Measurements from ENCODE around the gene LARP4B.

LARP4B gene

DNA sequence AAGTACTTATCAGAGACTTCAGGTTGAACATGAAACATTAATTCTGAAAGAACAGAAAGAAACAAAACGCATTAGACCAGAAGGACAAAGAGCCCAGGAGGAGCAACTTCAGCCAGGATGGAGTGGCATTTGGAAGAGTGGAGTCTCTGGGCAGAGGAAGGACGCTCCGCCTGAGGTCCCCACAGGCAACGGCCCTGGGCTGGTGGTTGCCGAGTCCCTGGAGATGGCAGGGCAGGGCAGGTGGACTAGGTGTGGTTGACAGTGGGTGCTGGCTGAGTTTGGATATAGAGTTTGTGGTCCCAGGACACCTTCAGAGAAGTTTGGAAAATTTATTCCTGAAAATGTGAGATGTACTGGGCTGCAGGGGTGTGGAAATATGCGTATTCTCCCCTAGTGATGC lies 27.4 kb upstream of the LARP4B start:
- Histone ChIP-seq H4K20me1 (no peaks in the 10 kb centered on the region), H3K4me1 (peaks cover 8% of the 10 kb centered on the region), H3K9ac (no peak overlapping the region), H3K36me3 (no peaks in the 10 kb centered on the region), H3K27ac (no peak overlapping the region), H3K4me3 (no peak overlapping the region), H3K9me3 (no peaks in the 10 kb centered on the region), H3K4me2 (no peak overlapping the region), H3K27me3 (no peaks in the 10 kb centered on the region)
- no peak for TF ChIP-seq Cebpa-rat (IDR thresholded peaks at IDR 0.05)

DNA sequence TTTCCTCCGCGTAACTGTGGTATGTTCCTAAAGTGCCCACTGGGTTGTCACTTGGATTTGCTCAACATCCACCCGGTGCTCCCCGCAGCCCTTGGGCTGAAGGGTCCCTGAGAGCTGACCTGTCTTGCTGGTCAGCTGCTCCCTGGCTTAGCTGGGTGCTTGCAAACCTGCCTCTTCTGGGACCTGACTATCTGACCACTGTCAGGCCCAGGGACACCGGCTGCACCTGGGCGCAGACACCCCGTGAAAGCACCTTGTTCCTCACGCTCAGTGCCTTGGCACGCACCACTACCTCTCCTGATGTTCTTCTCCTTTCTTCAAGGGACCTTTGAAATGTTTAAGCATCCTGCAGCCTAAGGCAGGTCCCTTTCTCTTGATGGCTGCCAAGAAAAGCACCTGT lies 26.6 kb upstream of the LARP4B start:
- no peak for TF ChIP-seq Cebpa-rat (IDR thresholded peaks at IDR 0.05)
- Histone ChIP-seq H3K9me3 (no peaks in the 10 kb centered on the region), H3K36me3 (no peaks in the 10 kb centered on the region), H3K27ac (no peak overlapping the region), H3K9ac (no peak overlapping the region), H3K4me2 (no peak overlapping the region), H3K4me1 (peaks cover 8% of the 10 kb centered on the region), H3K4me3 (no peak overlapping the region), H3K27me3 (no peaks in the 10 kb centered on the region), H4K20me1 (no peaks in the 10 kb centered on the region)

DNA sequence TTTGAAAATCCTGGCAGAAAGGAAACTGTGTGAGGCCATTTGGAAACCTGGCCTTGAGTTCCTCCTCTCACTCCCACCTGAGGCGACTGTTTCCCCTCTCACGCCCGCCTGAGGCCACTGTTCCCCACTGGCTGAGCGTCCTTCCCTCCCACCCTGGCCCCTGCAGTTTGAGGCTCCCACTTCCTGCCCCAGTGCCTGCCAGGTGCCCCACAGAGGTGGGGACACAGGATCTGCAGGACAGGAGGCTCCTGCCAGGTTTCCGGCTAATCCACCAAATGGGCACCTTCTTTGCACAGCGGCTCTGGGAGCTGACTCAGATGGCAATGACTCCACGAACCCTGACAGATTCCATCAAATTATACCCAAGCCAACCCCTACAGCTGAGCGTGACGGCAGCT lies 24.3 kb upstream of the LARP4B start:
- Histone ChIP-seq H4K20me1 (no peaks in the 10 kb centered on the region), H3K4me3 (no peak overlapping the region), H3K4me1 (peaks cover 8% of the 10 kb centered on the region), H3K27me3 (no peaks in the 10 kb centered on the region), H3K36me3 (no peaks in the 10 kb centered on the region), H3K4me2 (no peak overlapping the region), H3K9me3 (no peaks in the 10 kb centered on the region), H3K27ac (no peak overlapping the region), H3K9ac (no peak overlapping the region)
- no peak for TF ChIP-seq Cebpa-rat (IDR thresholded peaks at IDR 0.05)

DNA sequence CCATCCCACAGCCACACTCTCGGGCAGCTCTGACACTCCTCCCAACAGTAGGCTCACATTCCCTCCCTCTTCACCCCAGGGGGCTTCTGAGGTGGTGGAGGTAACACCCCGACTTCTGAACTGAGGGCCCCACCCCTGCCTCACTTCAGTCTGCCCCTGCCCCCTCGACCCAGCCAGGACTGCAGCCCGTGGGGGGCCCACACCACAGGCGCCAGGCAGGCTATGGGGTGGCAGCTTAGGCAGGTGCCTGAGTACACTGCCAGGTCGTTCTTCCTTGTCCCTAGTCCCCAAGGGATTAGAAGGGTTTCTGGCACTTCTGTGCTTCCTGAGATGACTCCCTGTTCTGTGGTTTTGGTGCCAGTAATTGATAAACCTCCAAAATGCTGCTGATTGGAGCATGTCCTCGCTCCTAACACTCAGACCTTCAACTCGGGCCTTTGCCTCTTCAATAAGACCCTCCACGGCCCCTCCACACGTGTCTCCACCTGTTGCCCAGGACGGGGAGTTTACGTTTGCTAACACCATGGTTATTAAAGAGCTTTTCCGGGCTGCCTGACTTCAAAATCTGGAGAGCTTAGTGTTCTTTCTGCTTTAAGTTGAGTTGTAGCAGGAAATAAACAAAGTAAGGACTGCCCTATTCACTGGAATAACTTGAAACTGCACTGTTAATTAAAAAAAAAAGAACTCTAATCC lies 23.8 kb upstream of the LARP4B start:
- no peak for TF ChIP-seq Cebpa-rat (IDR thresholded peaks at IDR 0.05)
- Histone ChIP-seq H3K4me3 (no peak overlapping the region), H3K27ac (no peak overlapping the region), H3K36me3 (no peaks in the 10 kb centered on the region), H3K9ac (0 out of 2 replicates have a peak overlapping the region, but pooled peaks have one; percentile 19), H3K4me1 (peaks cover 8% of the 10 kb centered on the region), H4K20me1 (no peaks in the 10 kb centered on the region), H3K27me3 (no peaks in the 10 kb centered on the region), H3K9me3 (no peaks in the 10 kb centered on the region), H3K4me2 (peak overlapping the region; percentile 57)

DNA sequence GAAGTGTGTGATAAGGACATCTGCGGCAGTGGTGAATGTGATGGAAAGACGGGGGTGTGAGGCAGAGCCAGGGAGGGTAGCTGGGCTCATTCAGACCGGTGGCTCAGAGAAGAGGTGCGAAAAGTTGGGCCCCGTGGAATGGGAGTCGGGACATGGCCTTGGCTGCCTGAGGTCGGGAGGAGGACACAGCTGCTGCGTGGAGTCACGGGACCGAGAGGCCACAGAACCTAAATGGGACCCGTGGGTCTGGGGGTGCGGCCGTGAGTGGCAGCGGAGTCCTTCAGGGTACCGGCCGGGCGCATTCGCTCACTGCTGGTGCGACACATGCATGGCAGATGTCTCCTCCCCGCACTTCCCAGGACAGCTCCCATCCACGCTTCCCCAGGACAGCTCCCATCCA lies 22.9 kb upstream of the LARP4B start:
- no peaks in the 10 kb centered on the region for H3K36me3 ChIP-seq
- H3K27ac ChIP-seq = no peak overlapping the region
- TF ChIP-seq Cebpa-rat (IDR thresholded peaks at IDR 0.05) = no peak

DNA sequence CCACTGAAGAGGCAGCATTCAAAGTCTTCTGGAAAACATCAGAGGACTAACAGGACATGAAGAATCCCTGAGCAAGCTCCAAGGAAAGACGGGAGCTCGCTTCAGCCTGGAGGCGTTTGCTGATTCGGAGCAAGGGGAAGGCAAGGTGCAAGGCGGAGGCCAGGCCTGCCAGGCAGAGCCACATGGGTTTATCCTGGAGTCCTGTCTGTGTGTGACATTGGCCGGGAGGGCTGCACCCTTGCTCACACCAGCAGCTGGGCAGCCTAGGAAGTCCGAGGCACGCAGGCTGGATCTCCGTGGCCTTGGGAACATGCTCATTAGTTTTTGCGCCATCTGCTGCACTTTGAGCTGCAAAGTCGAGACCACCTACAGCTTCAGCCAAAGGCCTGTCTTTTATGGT lies 22.3 kb upstream of the LARP4B start:
- H3K4me3 ChIP-seq = no peak overlapping the region
- H3K9ac ChIP-seq = no peak overlapping the region
- no peaks in the 10 kb centered on the region for H4K20me1 ChIP-seq
- H3K36me3 ChIP-seq = no peaks in the 10 kb centered on the region
- no peaks in the 10 kb centered on the region for H3K27me3 ChIP-seq
- H3K4me1 ChIP-seq = peaks cover 15% of the 10 kb centered on the region
- TF ChIP-seq Cebpa-rat (IDR thresholded peaks at IDR 0.05) = no peak
- H3K4me2 ChIP-seq = no peak overlapping the region
- H3K27ac ChIP-seq = no peak overlapping the region
- no peaks in the 10 kb centered on the region for H3K9me3 ChIP-seq

More for the DNA sequence above, 22.9 kb upstream of the LARP4B start:
- Histone ChIP-seq H3K4me2 (no peak overlapping the region), H3K27me3 (no peaks in the 10 kb centered on the region), H3K4me1 (peaks cover 13% of the 10 kb centered on the region), H3K9me3 (no peaks in the 10 kb centered on the region), H3K4me3 (no peak overlapping the region), H3K9ac (no peak overlapping the region), H4K20me1 (no peaks in the 10 kb centered on the region)

DNA sequence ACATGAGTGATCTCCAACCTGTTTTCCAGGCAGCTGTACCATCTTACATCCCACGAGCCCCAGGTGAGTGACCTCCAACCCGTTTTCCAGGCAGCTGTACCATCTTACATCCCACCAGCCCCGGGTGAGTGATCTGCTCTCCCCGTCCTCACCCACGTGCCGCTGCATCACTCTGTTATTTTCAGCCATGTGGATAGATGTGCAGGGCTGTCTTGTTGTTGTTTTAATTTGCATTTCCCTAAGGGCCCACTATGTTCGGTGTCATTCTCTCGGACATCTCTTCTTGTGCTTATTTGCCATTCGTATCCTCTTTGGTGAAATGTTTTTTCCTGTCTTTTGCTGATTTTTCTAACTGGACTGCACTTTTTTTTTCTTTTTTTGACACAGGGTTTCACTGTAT lies 17.9 kb upstream of the LARP4B start:
- H3K9me3 ChIP-seq = no peaks in the 10 kb centered on the region
- no peak for TF ChIP-seq Cebpa-rat (IDR thresholded peaks at IDR 0.05)
- H3K9ac ChIP-seq = no peak overlapping the region
- H3K27me3 ChIP-seq = no peaks in the 10 kb centered on the region
- H3K4me3 ChIP-seq = no peak overlapping the region
- no peaks in the 10 kb centered on the region for H4K20me1 ChIP-seq
- H3K4me2 ChIP-seq = no peak overlapping the region
- H3K36me3 ChIP-seq = no peaks in the 10 kb centered on the region
- H3K4me1 ChIP-seq = peaks cover 10% of the 10 kb centered on the region
- H3K27ac ChIP-seq = no peak overlapping the region

DNA sequence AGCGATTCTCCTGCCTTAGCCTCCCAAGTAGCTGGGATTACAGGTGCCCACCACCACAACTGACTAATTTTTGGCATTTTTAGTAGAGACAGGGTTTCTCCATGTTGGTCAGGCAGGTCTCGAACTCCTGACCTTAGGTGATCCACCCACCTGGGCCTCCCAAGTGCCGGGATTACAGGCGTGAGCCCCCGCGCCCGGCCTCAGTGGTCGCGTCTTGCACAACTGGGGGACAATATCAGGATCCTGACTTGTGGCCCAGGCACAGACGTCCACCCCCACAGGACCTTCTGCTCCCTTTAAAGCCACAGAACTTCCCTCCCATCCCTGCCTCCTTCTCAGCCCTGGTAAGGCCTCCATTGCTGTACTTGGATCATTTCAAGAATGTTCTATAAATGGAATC lies 16.8 kb upstream of the LARP4B start:
- H3K9me3 ChIP-seq = no peaks in the 10 kb centered on the region
- TF ChIP-seq Cebpa-rat (IDR thresholded peaks at IDR 0.05) = no peak
- H3K27ac ChIP-seq = no peak overlapping the region
- H3K4me3 ChIP-seq = no peak overlapping the region
- no peaks in the 10 kb centered on the region for H4K20me1 ChIP-seq
- peaks cover 21% of the 10 kb centered on the region for H3K4me1 ChIP-seq
- no peak overlapping the region for H3K4me2 ChIP-seq
- H3K27me3 ChIP-seq = no peaks in the 10 kb centered on the region
- H3K36me3 ChIP-seq = no peaks in the 10 kb centered on the region
- H3K9ac ChIP-seq = no peak overlapping the region

DNA sequence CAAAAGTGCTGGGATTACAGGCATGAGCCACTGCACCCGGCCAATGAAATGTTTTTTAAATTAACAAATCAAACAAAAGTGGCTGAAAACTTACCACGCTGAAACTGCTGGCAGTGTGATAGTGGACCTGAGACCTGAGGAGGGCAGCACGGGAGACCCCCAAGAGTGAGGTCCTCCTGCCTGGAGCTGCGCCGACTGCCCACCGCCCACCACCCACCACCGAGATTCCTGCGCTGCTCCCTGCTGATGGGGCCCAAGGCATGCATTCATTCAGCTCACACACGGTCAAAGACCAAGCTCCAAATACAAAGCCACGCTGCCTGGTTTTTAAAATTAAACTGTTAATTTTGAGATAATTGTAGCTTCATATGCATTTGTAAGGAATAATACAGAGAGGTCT lies 16.4 kb upstream of the LARP4B start:
- no peak overlapping the region for H3K4me2 ChIP-seq
- H3K27ac ChIP-seq = no peak overlapping the region
- no peaks in the 10 kb centered on the region for H4K20me1 ChIP-seq
- TF ChIP-seq Cebpa-rat (IDR thresholded peaks at IDR 0.05) = no peak
- H3K9me3 ChIP-seq = no peaks in the 10 kb centered on the region
- H3K9ac ChIP-seq = no peak overlapping the region
- H3K4me3 ChIP-seq = no peak overlapping the region
- peaks cover 25% of the 10 kb centered on the region for H3K4me1 ChIP-seq
- H3K27me3 ChIP-seq = no peaks in the 10 kb centered on the region
- H3K36me3 ChIP-seq = no peaks in the 10 kb centered on the region

DNA sequence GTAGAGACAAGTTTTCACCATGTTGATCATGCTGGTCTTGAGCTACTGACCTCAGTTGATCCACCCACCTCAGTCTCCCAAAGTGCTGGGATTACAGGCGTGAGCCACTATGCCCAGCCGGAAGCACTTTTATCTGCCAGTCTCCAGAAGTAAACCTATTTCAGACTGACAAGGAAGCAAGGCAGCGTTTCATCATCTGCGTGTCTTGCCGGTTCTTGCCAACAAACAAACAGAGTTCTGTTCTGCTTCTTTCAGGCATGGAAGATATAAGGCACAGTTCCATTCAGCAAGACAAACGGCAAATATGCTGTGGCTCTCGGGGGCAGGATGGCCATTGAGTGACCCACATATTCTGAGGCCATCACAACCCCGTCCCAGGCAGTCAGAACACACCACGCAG lies 15.5 kb upstream of the LARP4B start:
- Histone ChIP-seq H3K4me3 (no peak overlapping the region), H3K27me3 (no peaks in the 10 kb centered on the region), H3K36me3 (no peaks in the 10 kb centered on the region), H4K20me1 (no peaks in the 10 kb centered on the region), H3K4me1 (peaks cover 25% of the 10 kb centered on the region), H3K27ac (no peak overlapping the region), H3K9ac (no peak overlapping the region), H3K4me2 (no peak overlapping the region), H3K9me3 (no peaks in the 10 kb centered on the region)
- TF ChIP-seq Cebpa-rat (IDR thresholded peaks at IDR 0.05) = no peak

DNA sequence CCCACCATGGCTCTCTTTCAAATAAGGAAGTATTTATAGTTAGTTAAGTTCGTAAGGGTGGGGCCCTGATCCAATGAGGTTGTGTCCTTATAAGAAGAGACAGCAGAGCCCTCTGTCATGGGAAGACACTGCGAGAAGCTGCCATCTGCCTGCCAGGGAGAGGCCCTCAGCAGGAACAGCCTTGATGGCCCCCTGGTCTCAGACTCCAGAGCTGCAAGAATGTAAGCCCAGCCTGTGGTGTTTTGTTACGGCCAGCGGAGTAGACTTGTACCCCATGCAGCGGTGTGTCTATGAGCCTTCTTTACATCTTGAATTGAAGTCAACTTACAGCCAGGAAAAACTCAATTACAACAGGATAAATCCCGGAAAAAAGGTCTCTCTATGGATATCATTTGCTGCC lies 14.3 kb upstream of the LARP4B start:
- peaks cover 27% of the 10 kb centered on the region for H3K4me1 ChIP-seq
- no peak overlapping the region for H3K27ac ChIP-seq
- H3K27me3 ChIP-seq = no peaks in the 10 kb centered on the region

More for the DNA sequence above, 14.3 kb upstream of the LARP4B start:
- Histone ChIP-seq H3K4me3 (no peak overlapping the region), H3K9me3 (no peaks in the 10 kb centered on the region), H4K20me1 (no peaks in the 10 kb centered on the region), H3K36me3 (no peaks in the 10 kb centered on the region), H3K9ac (no peak overlapping the region), H3K4me2 (no peak overlapping the region)
- no peak for TF ChIP-seq Cebpa-rat (IDR thresholded peaks at IDR 0.05)
